ENCODE measurements around the gene PCSK5.
"Not testable (repeated sequence)": the region's sequence is repeated elsewhere in the genome, so short reads cannot be mapped to it uniquely, and the experiment has no call there.

PCSK5 gene

GRCh38 chr9:76049341-76049740 lies 158.9 kb downstream of the PCSK5 start:
- H3K4me3 ChIP-seq (ENCODE audit: low read length in 2 of 2) = no peak overlapping the region
- H3K27me3 ChIP-seq (ENCODE audit: control insufficient read depth in 1 of 2, insufficient read depth in 2 of 2, low read length in 2 of 2) = no peaks in the 10 kb centered on the region

GRCh38 chr9:76067696-76068095 lies 177.2 kb downstream of the PCSK5 start:
- Histone ChIP-seq H3K9ac (ENCODE audit: low read length in 2 of 2) (no peak overlapping the region), H3K36me3 (ENCODE audit: control insufficient read depth in 2 of 2, insufficient read depth in 2 of 2, low read length in 2 of 2) (peaks cover 0 to 3% of the 10 kb centered on the region in 2 donors), H3K27me3 (ENCODE audit: control insufficient read depth in 1 of 2, insufficient read depth in 2 of 2, low read length in 2 of 2) (no peaks in the 10 kb centered on the region), H3K4me1 (ENCODE audit: control insufficient read depth, insufficient read depth, low read length) (no peaks in the 10 kb centered on the region), H3K4me3 (ENCODE audit: low read length in 2 of 2) (no peak overlapping the region), H3K27ac (ENCODE audit: low read length) (no peak overlapping the region), H3K9me3 (ENCODE audit: control insufficient read depth in 2 of 2, low read length in 2 of 2) (no peaks in the 10 kb centered on the region)

More at GRCh38 chr9:76049341-76049740, 158.9 kb downstream of the PCSK5 start:
- no peaks in the 10 kb centered on the region for H3K36me3 ChIP-seq (ENCODE audit: control insufficient read depth in 2 of 2, insufficient read depth in 2 of 2, low read length in 2 of 2)
- H3K9me3 ChIP-seq (ENCODE audit: control insufficient read depth in 2 of 2, low read length in 2 of 2) = no peaks in the 10 kb centered on the region
- H3K9ac ChIP-seq (ENCODE audit: low read length in 2 of 2) = no peak overlapping the region
- H3K27ac ChIP-seq (ENCODE audit: low read length) = no peak overlapping the region
- H3K4me1 ChIP-seq (ENCODE audit: control insufficient read depth, insufficient read depth, low read length) = no peaks in the 10 kb centered on the region

GRCh38 chr9:76077537-76077936 lies 187.1 kb downstream of the PCSK5 start:
- no peaks in the 10 kb centered on the region for H3K27me3 ChIP-seq (ENCODE audit: control insufficient read depth in 1 of 2, insufficient read depth in 2 of 2, low read length in 2 of 2)
- no peak overlapping the region for H3K9ac ChIP-seq (ENCODE audit: low read length in 2 of 2)
- H3K4me3 ChIP-seq (ENCODE audit: low read length in 2 of 2) = no peak overlapping the region
- no peaks in the 10 kb centered on the region for H3K4me1 ChIP-seq (ENCODE audit: control insufficient read depth, insufficient read depth, low read length)
- H3K27ac ChIP-seq (ENCODE audit: low read length) = no peak overlapping the region
- H3K36me3 ChIP-seq (ENCODE audit: control insufficient read depth in 2 of 2, insufficient read depth in 2 of 2, low read length in 2 of 2) = no peaks in the 10 kb centered on the region
- no peaks in the 10 kb centered on the region for H3K9me3 ChIP-seq (ENCODE audit: control insufficient read depth in 2 of 2, low read length in 2 of 2)

GRCh38 chr9:76081281-76081680 lies 190.8 kb downstream of the PCSK5 start:
- not testable (repeated sequence) for H3K4me1 ChIP-seq (ENCODE audit: control insufficient read depth, insufficient read depth, low read length); H3K4me3 ChIP-seq (ENCODE audit: low read length in 2 of 2); H3K9ac ChIP-seq (ENCODE audit: low read length in 2 of 2); H3K27ac ChIP-seq (ENCODE audit: low read length); H3K9me3 ChIP-seq (ENCODE audit: control insufficient read depth in 2 of 2, low read length in 2 of 2); H3K27me3 ChIP-seq (ENCODE audit: control insufficient read depth in 1 of 2, insufficient read depth in 2 of 2, low read length in 2 of 2); H3K36me3 ChIP-seq (ENCODE audit: control insufficient read depth in 2 of 2, insufficient read depth in 2 of 2, low read length in 2 of 2)

GRCh38 chr9:76082057-76082456 lies 191.6 kb downstream of the PCSK5 start:
- Histone ChIP-seq H3K36me3 (ENCODE audit: control insufficient read depth in 2 of 2, insufficient read depth in 2 of 2, low read length in 2 of 2) (no peaks in the 10 kb centered on the region), H3K27ac (ENCODE audit: low read length) (no peak overlapping the region), H3K9ac (ENCODE audit: low read length in 2 of 2) (no peak overlapping the region), H3K4me3 (ENCODE audit: low read length in 2 of 2) (no peak overlapping the region), H3K4me1 (ENCODE audit: control insufficient read depth, insufficient read depth, low read length) (no peaks in the 10 kb centered on the region), H3K9me3 (ENCODE audit: control insufficient read depth in 2 of 2, low read length in 2 of 2) (no peaks in the 10 kb centered on the region), H3K27me3 (ENCODE audit: control insufficient read depth in 1 of 2, insufficient read depth in 2 of 2, low read length in 2 of 2) (no peaks in the 10 kb centered on the region)

- H3K27me3 ChIP-seq (ENCODE audit: control insufficient read depth in 1 of 2, insufficient read depth in 2 of 2, low read length in 2 of 2) = no peaks in the 10 kb centered on the region
- H3K4me1 ChIP-seq (ENCODE audit: control insufficient read depth, insufficient read depth, low read length) = no peaks in the 10 kb centered on the region
- no peak overlapping the region for H3K4me3 ChIP-seq (ENCODE audit: low read length in 2 of 2)
- H3K27ac ChIP-seq (ENCODE audit: low read length) = no peak overlapping the region
- H3K9ac ChIP-seq (ENCODE audit: low read length in 2 of 2) = no peak overlapping the region
- H3K9me3 ChIP-seq (ENCODE audit: control insufficient read depth in 2 of 2, low read length in 2 of 2) = no peaks in the 10 kb centered on the region
- H3K36me3 ChIP-seq (ENCODE audit: control insufficient read depth in 2 of 2, insufficient read depth in 2 of 2, low read length in 2 of 2) = no peaks in the 10 kb centered on the region
Measured at GRCh38 chr9:76085596-76085995, 195.1 kb downstream of the PCSK5 start.

GRCh38 chr9:76086539-76086938 lies 196.1 kb downstream of the PCSK5 start:
- Histone ChIP-seq H3K4me3 (ENCODE audit: low read length in 2 of 2) (no peak overlapping the region), H3K27ac (ENCODE audit: low read length) (no peak overlapping the region), H3K27me3 (ENCODE audit: control insufficient read depth in 1 of 2, insufficient read depth in 2 of 2, low read length in 2 of 2) (no peaks in the 10 kb centered on the region), H3K9ac (ENCODE audit: low read length in 2 of 2) (no peak overlapping the region), H3K4me1 (ENCODE audit: control insufficient read depth, insufficient read depth, low read length) (no peaks in the 10 kb centered on the region), H3K9me3 (ENCODE audit: control insufficient read depth in 2 of 2, low read length in 2 of 2) (no peaks in the 10 kb centered on the region), H3K36me3 (ENCODE audit: control insufficient read depth in 2 of 2, insufficient read depth in 2 of 2, low read length in 2 of 2) (no peaks in the 10 kb centered on the region)

GRCh38 chr9:76087976-76088375 lies 197.5 kb downstream of the PCSK5 start:
- Histone ChIP-seq H3K27me3 (ENCODE audit: control insufficient read depth in 1 of 2, insufficient read depth in 2 of 2, low read length in 2 of 2) (no peaks in the 10 kb centered on the region), H3K4me1 (ENCODE audit: control insufficient read depth, insufficient read depth, low read length) (no peaks in the 10 kb centered on the region), H3K4me3 (ENCODE audit: low read length in 2 of 2) (no peak overlapping the region), H3K9ac (ENCODE audit: low read length in 2 of 2) (no peak overlapping the region), H3K36me3 (ENCODE audit: control insufficient read depth in 2 of 2, insufficient read depth in 2 of 2, low read length in 2 of 2) (no peaks in the 10 kb centered on the region), H3K9me3 (ENCODE audit: control insufficient read depth in 2 of 2, low read length in 2 of 2) (no peaks in the 10 kb centered on the region), H3K27ac (ENCODE audit: low read length) (no peak overlapping the region)

GRCh38 chr9:76090330-76090729 lies 199.9 kb downstream of the PCSK5 start:
- H3K36me3 ChIP-seq (ENCODE audit: control insufficient read depth in 2 of 2, insufficient read depth in 2 of 2, low read length in 2 of 2) = peaks cover 0 to 3% of the 10 kb centered on the region in 2 donors
- no peaks in the 10 kb centered on the region for H3K27me3 ChIP-seq (ENCODE audit: control insufficient read depth in 1 of 2, insufficient read depth in 2 of 2, low read length in 2 of 2)
- no peaks in the 10 kb centered on the region for H3K4me1 ChIP-seq (ENCODE audit: control insufficient read depth, insufficient read depth, low read length)
- no peak overlapping the region for H3K4me3 ChIP-seq (ENCODE audit: low read length in 2 of 2)
- no peak overlapping the region for H3K27ac ChIP-seq (ENCODE audit: low read length)
- no peaks in the 10 kb centered on the region for H3K9me3 ChIP-seq (ENCODE audit: control insufficient read depth in 2 of 2, low read length in 2 of 2)
- no peak overlapping the region for H3K9ac ChIP-seq (ENCODE audit: low read length in 2 of 2)

GRCh38 chr9:76090909-76091308 lies 200.4 kb downstream of the PCSK5 start:
- no peaks in the 10 kb centered on the region for H3K9me3 ChIP-seq (ENCODE audit: control insufficient read depth in 2 of 2, low read length in 2 of 2)
- H3K4me1 ChIP-seq (ENCODE audit: control insufficient read depth, insufficient read depth, low read length) = no peaks in the 10 kb centered on the region
- no peak overlapping the region for H3K9ac ChIP-seq (ENCODE audit: low read length in 2 of 2)
- H3K4me3 ChIP-seq (ENCODE audit: low read length in 2 of 2) = no peak overlapping the region
- H3K36me3 ChIP-seq (ENCODE audit: control insufficient read depth in 2 of 2, insufficient read depth in 2 of 2, low read length in 2 of 2) = peaks cover 3 to 4% of the 10 kb centered on the region in 2 donors
- H3K27me3 ChIP-seq (ENCODE audit: control insufficient read depth in 1 of 2, insufficient read depth in 2 of 2, low read length in 2 of 2) = no peaks in the 10 kb centered on the region
- no peak overlapping the region for H3K27ac ChIP-seq (ENCODE audit: low read length)

- no peak overlapping the region for H3K4me3 ChIP-seq (ENCODE audit: low read length in 2 of 2)
- no peak overlapping the region for H3K27ac ChIP-seq (ENCODE audit: low read length)
- H3K36me3 ChIP-seq (ENCODE audit: control insufficient read depth in 2 of 2, insufficient read depth in 2 of 2, low read length in 2 of 2) = peaks cover 3 to 6% of the 10 kb centered on the region in 2 donors
- H3K27me3 ChIP-seq (ENCODE audit: control insufficient read depth in 1 of 2, insufficient read depth in 2 of 2, low read length in 2 of 2) = no peaks in the 10 kb centered on the region
- no peak overlapping the region for H3K9ac ChIP-seq (ENCODE audit: low read length in 2 of 2)
- no peaks in the 10 kb centered on the region for H3K4me1 ChIP-seq (ENCODE audit: control insufficient read depth, insufficient read depth, low read length)
- no peaks in the 10 kb centered on the region for H3K9me3 ChIP-seq (ENCODE audit: control insufficient read depth in 2 of 2, low read length in 2 of 2)
Measured at GRCh38 chr9:76092572-76092971, 202.1 kb downstream of the PCSK5 start.
